Activated T-cell treated with anti-CD3 and anti-CD28 coated beads, Interleukin-2, amount 50 U/mL, for 72 hours (primary cell): ENCODE data around the gene SFRP5. TPM values are rescaled to one million over a fixed set of nuclear protein-coding genes. Genes with fewer than 3 reads are reported as not detected.
A peak's percentile ranks its signal among the peaks of the same experiment; 100 is the strongest.

Source experiments
- ATAC-seq, 2 donors: fragments of 150-1000 bp; cut with Tn5 transposase; replicated peaks in 1 of 2; 2 replicates each; pipeline ENCODE4 v1.10.0; 2021; ENCODE audit warnings: moderate library complexity in 2 of 2, mild to moderate bottlenecking in 1 of 2
- DNase-seq, 2 donors: peaks; one replicate each; pipeline ENCODE4 v3.0.0; 2021 to 2022; ENCODE audit warnings: mixed read lengths in 1 of 2
- H3K27ac Mint-ChIP-seq: one replicate; pipeline ENCODE4 v1.8.0; 2022; ENCODE audit warnings: mild to moderate bottlenecking, moderate library complexity, mixed read lengths
- H3K27me3 Mint-ChIP-seq: one replicate; pipeline ENCODE4 v1.8.0; 2022; ENCODE audit warnings: low read depth, mixed read lengths
- H3K36me3 Mint-ChIP-seq, 2 donors: one replicate each; pipeline ENCODE4 v1.8.0; 2022; ENCODE audit warnings: mixed read lengths in 2 of 2, mild to moderate bottlenecking in 1 of 2; ENCODE audit not compliant: insufficient read depth in 2 of 2
- H3K4me1 Mint-ChIP-seq: one replicate; pipeline ENCODE4 v1.8.0; 2022; ENCODE audit warnings: low read depth, mixed read lengths
- H3K4me3 Mint-ChIP-seq, 2 donors: one replicate each; pipeline ENCODE4 v1.8.0; 2022; ENCODE audit warnings: mild to moderate bottlenecking in 2 of 2, mixed read lengths in 2 of 2, moderate library complexity in 2 of 2
- H3K9me3 Mint-ChIP-seq, 2 donors: one replicate each; pipeline ENCODE4 v1.8.0; 2022; ENCODE audit warnings: mixed read lengths in 2 of 2
- total RNA-seq, 2 donors: library from RNA; stranded (reverse); gene quantifications; one replicate each; pipeline ENCODE4 v1.2.3, GENCODE V29; 2022

The SFRP5 gene
- total RNA-seq, 2 donors from 2014 or later: not detected

- ATAC-seq: no peak
- Mint-ChIP-seq H3K27ac (no peak overlapping the region), H3K9me3 (peaks cover 7 to 10% of the 10 kb centered on the region in 2 donors), H3K36me3 (peaks cover 3 to 8% of the 10 kb centered on the region in 2 donors), H3K4me1 (peaks cover 20% of the 10 kb centered on the region), H3K27me3 (no peaks in the 10 kb centered on the region), H3K4me3 (no peak overlapping the region)
- DNase-seq: no peak
Observed at GRCh38 chr10:97798958-97799610, 27.3 kb upstream of the SFRP5 start.

- no peaks in the 10 kb centered on the region for H3K27me3 Mint-ChIP-seq
- peaks cover 7 to 10% of the 10 kb centered on the region in 2 donors for H3K9me3 Mint-ChIP-seq
- peak; percentile 25 to 37 for DNase-seq
- H3K4me3 Mint-ChIP-seq: peak overlapping the region; percentile 63 to 88
- peak; percentile 73 to 90 for ATAC-seq
- peaks cover 25% of the 10 kb centered on the region for H3K4me1 Mint-ChIP-seq
- peaks cover 3 to 8% of the 10 kb centered on the region in 2 donors for H3K36me3 Mint-ChIP-seq
- H3K27ac Mint-ChIP-seq: peak overlapping the region; percentile 99
Observed at GRCh38 chr10:97796651-97797050, 24.9 kb upstream of the SFRP5 start.

- no peak for DNase-seq
- Mint-ChIP-seq H3K4me1 (peaks cover 25% of the 10 kb centered on the region), H3K36me3 (peaks cover 3 to 8% of the 10 kb centered on the region in 2 donors), H3K27me3 (no peaks in the 10 kb centered on the region), H3K9me3 (peaks cover 7 to 10% of the 10 kb centered on the region in 2 donors), H3K27ac (peak overlapping the region; percentile 99), H3K4me3 (no peak overlapping the region)
- ATAC-seq: no peak
Observed at GRCh38 chr10:97795886-97796285, 24.1 kb upstream of the SFRP5 start.

GRCh38 chr10:97791824-97792721, 20.3 kb upstream of the SFRP5 start:
- Mint-ChIP-seq H3K4me3 (no peak overlapping the region), H3K9me3 (peaks cover 0 to 4% of the 10 kb centered on the region in 2 donors), H3K27me3 (no peaks in the 10 kb centered on the region), H3K36me3 (no peaks in the 10 kb centered on the region), H3K4me1 (peaks cover 17% of the 10 kb centered on the region), H3K27ac (no peak overlapping the region)
- ATAC-seq (peak; percentile 60 to 71), DNase-seq (peak; percentile 66 to 77)

GRCh38 chr10:97789770-97790397, 18.1 kb upstream of the SFRP5 start:
- Mint-ChIP-seq H3K9me3 (no peaks in the 10 kb centered on the region), H3K27ac (no peak overlapping the region), H3K27me3 (no peaks in the 10 kb centered on the region), H3K4me3 (no peak overlapping the region), H3K36me3 (no peaks in the 10 kb centered on the region), H3K4me1 (peaks cover 4% of the 10 kb centered on the region)
- ATAC-seq: no peak
- no peak for DNase-seq

GRCh38 chr10:97788552-97789442, 17.0 kb upstream of the SFRP5 start:
- ATAC-seq (no peak), DNase-seq (no peak)
- Mint-ChIP-seq H3K27ac (no peak overlapping the region), H3K4me3 (no peak overlapping the region), H3K36me3 (no peaks in the 10 kb centered on the region), H3K4me1 (peaks cover 4% of the 10 kb centered on the region), H3K9me3 (no peaks in the 10 kb centered on the region), H3K27me3 (no peaks in the 10 kb centered on the region)

- no peak overlapping the region for H3K4me3 Mint-ChIP-seq
- ATAC-seq (no peak), DNase-seq (no peak)
- H3K36me3 Mint-ChIP-seq: no peaks in the 10 kb centered on the region
- no peaks in the 10 kb centered on the region for H3K27me3 Mint-ChIP-seq
- peaks cover 20% of the 10 kb centered on the region for H3K4me1 Mint-ChIP-seq
- no peak overlapping the region for H3K27ac Mint-ChIP-seq
- no peaks in the 10 kb centered on the region for H3K9me3 Mint-ChIP-seq
Observed at GRCh38 chr10:97785731-97786130, 13.9 kb upstream of the SFRP5 start.

- Mint-ChIP-seq H3K27me3 (no peaks in the 10 kb centered on the region), H3K36me3 (no peaks in the 10 kb centered on the region), H3K4me3 (no peak overlapping the region), H3K27ac (no peak overlapping the region), H3K4me1 (peaks cover 25% of the 10 kb centered on the region), H3K9me3 (no peaks in the 10 kb centered on the region)
- DNase-seq (no peak), ATAC-seq (no peak)
Observed at GRCh38 chr10:97785231-97785630, 13.4 kb upstream of the SFRP5 start.

GRCh38 chr10:97784200-97784810, 12.5 kb upstream of the SFRP5 start:
- ATAC-seq (no peak), DNase-seq (no peak)
- Mint-ChIP-seq H3K27ac (no peak overlapping the region), H3K9me3 (no peaks in the 10 kb centered on the region), H3K4me1 (peaks cover 28% of the 10 kb centered on the region), H3K4me3 (no peak overlapping the region), H3K27me3 (no peaks in the 10 kb centered on the region), H3K36me3 (no peaks in the 10 kb centered on the region)

- no peak overlapping the region for H3K4me3 Mint-ChIP-seq
- no peak overlapping the region for H3K27ac Mint-ChIP-seq
- peaks cover 28% of the 10 kb centered on the region for H3K4me1 Mint-ChIP-seq
- no peaks in the 10 kb centered on the region for H3K27me3 Mint-ChIP-seq
- no peak for DNase-seq
- no peaks in the 10 kb centered on the region for H3K36me3 Mint-ChIP-seq
- no peaks in the 10 kb centered on the region for H3K9me3 Mint-ChIP-seq
- ATAC-seq: no peak
Observed at GRCh38 chr10:97782455-97783228, 10.8 kb upstream of the SFRP5 start.

GRCh38 chr10:97781618-97782331, 10.0 kb upstream of the SFRP5 start:
- peak in 1 of 2 donors; percentile 13 for DNase-seq
- Mint-ChIP-seq H3K4me3 (peak overlapping the region; percentile 6 to 38), H3K27me3 (no peaks in the 10 kb centered on the region), H3K9me3 (no peaks in the 10 kb centered on the region), H3K36me3 (no peaks in the 10 kb centered on the region), H3K27ac (peak overlapping the region; percentile 81), H3K4me1 (peaks cover 28% of the 10 kb centered on the region)
- peak; percentile 68 to 70 for ATAC-seq
